Activated T-cell treated with anti-CD3 and anti-CD28 coated beads, Interleukin-2, amount 50 U/mL, for 4 hours (primary cell): ENCODE measurements around the gene KRTAP10-2. TPM values are rescaled to one million over a fixed set of nuclear protein-coding genes. Genes with fewer than 3 reads are reported as not detected.
"Not testable (repeated sequence)": the region's sequence is repeated elsewhere in the genome, so short reads cannot be mapped to it uniquely, and the experiment has no call there.

ENCODE experiments used
- ATAC-seq, 2 donors: fragments of 200-7000 bp; cut with Tn5 transposase; one replicate each; pipeline ENCODE4 v1.10.0; 2021
- DNase-seq: peaks from one replicate; pipeline ENCODE4 v3.0.0-alpha.2; 2020
- H3K27me3 Mint-ChIP-seq: one replicate; pipeline ENCODE4 v1.8.0; 2021; ENCODE audit warnings: low read depth, mixed read lengths
- H3K36me3 Mint-ChIP-seq: one replicate; pipeline ENCODE4 v1.8.0; 2022; ENCODE audit warnings: mixed read lengths; ENCODE audit not compliant: insufficient read depth
- H3K4me1 Mint-ChIP-seq: one replicate; pipeline ENCODE4 v1.8.0; 2021; ENCODE audit warnings: low read depth, mixed read lengths
- H3K4me3 Mint-ChIP-seq: one replicate; pipeline ENCODE4 v1.8.0; 2021; ENCODE audit warnings: mild to moderate bottlenecking, moderate library complexity, mixed read lengths
- H3K9me3 Mint-ChIP-seq: one replicate; pipeline ENCODE4 v1.8.0; 2021; ENCODE audit warnings: mixed read lengths
- total RNA-seq, 3 donors: library from RNA; stranded (reverse); gene quantifications; one replicate each; pipeline ENCODE4 v1.2.1, GENCODE V29; 2021

Gene KRTAP10-2
- total RNA-seq, 3 donors from 2014 or later: not detected

- DNase-seq (no peak), ATAC-seq (no peak)
- no peak overlapping the region for H3K4me3 Mint-ChIP-seq
- no peaks in the 10 kb centered on the region for H3K27me3 Mint-ChIP-seq
- H3K9me3 Mint-ChIP-seq: peaks cover 34% of the 10 kb centered on the region
- peaks cover 13% of the 10 kb centered on the region for H3K4me1 Mint-ChIP-seq
- no peaks in the 10 kb centered on the region for H3K36me3 Mint-ChIP-seq
Observed at GRCh38 chr21:44564886-44565598, 13.7 kb upstream of the KRTAP10-2 start.

GRCh38 chr21:44564099-44564498 is 12.8 kb upstream of the KRTAP10-2 start:
- no peak for ATAC-seq
- Mint-ChIP-seq H3K9me3 (peaks cover 38% of the 10 kb centered on the region), H3K36me3 (no peaks in the 10 kb centered on the region), H3K27me3 (no peaks in the 10 kb centered on the region), H3K4me1 (peaks cover 13% of the 10 kb centered on the region), H3K4me3 (no peak overlapping the region)
- DNase-seq: no peak

- H3K9me3 Mint-ChIP-seq: peaks cover 38% of the 10 kb centered on the region
- H3K27me3 Mint-ChIP-seq: no peaks in the 10 kb centered on the region
- no peaks in the 10 kb centered on the region for H3K4me1 Mint-ChIP-seq
- no peak within 1 kb of the TSS for H3K4me3 Mint-ChIP-seq
- no peaks in the 10 kb centered on the region for H3K36me3 Mint-ChIP-seq
- DNase-seq (no peak), ATAC-seq (no peak)
Observed at GRCh38 chr21:44558695-44559094, 7.4 kb upstream of the KRTAP10-2 start, which contains the start of gene KRTAP10-3. KRTAP10-3 (minus strand) TSS chr21:44558795; CDS start chr21:44558715, 80 bp downstream.

GRCh38 chr21:44558329-44558675 is 7.0 kb upstream of the KRTAP10-2 start:
- not testable (repeated sequence) for H3K27me3 Mint-ChIP-seq, DNase-seq, H3K4me3 Mint-ChIP-seq, ATAC-seq, H3K36me3 Mint-ChIP-seq, H3K4me1 Mint-ChIP-seq
- H3K9me3 Mint-ChIP-seq: peaks cover 40% of the 10 kb centered on the region

- Mint-ChIP-seq H3K4me1 (no peaks in the 10 kb centered on the region), H3K36me3 (peaks cover 3% of the 10 kb centered on the region), H3K27me3 (no peaks in the 10 kb centered on the region), H3K9me3 (peaks cover 38% of the 10 kb centered on the region), H3K4me3 (no peak overlapping the region)
- DNase-seq: no peak
- ATAC-seq: no peak
Observed at GRCh38 chr21:44557491-44558328, 6.4 kb upstream of the KRTAP10-2 start.

GRCh38 chr21:44556879-44557278 is 5.6 kb upstream of the KRTAP10-2 start:
- Mint-ChIP-seq H3K4me3 (no peak overlapping the region), H3K36me3 (peaks cover 3% of the 10 kb centered on the region), H3K27me3 (no peaks in the 10 kb centered on the region), H3K9me3 (peaks cover 30% of the 10 kb centered on the region), H3K4me1 (no peaks in the 10 kb centered on the region)
- no peak for ATAC-seq
- DNase-seq: no peak

- H3K4me3 Mint-ChIP-seq: no peak overlapping the region
- H3K4me1 Mint-ChIP-seq: no peaks in the 10 kb centered on the region
- H3K36me3 Mint-ChIP-seq: peaks cover 3% of the 10 kb centered on the region
- no peaks in the 10 kb centered on the region for H3K27me3 Mint-ChIP-seq
- no peak for DNase-seq
- peaks cover 14% of the 10 kb centered on the region for H3K9me3 Mint-ChIP-seq
- ATAC-seq: no peak
Observed at GRCh38 chr21:44555200-44555875, 4.0 kb upstream of the KRTAP10-2 start.

GRCh38 chr21:44552681-44553080 is 1.4 kb upstream of the KRTAP10-2 start:
- peaks cover 5% of the 10 kb centered on the region for H3K36me3 Mint-ChIP-seq
- DNase-seq: no peak
- H3K4me1 Mint-ChIP-seq: peaks cover 14% of the 10 kb centered on the region
- peaks cover 9% of the 10 kb centered on the region for H3K9me3 Mint-ChIP-seq
- no peak overlapping the region for H3K4me3 Mint-ChIP-seq
- no peak for ATAC-seq
- H3K27me3 Mint-ChIP-seq: no peaks in the 10 kb centered on the region

GRCh38 chr21:44552136-44552535 is 831 bp upstream of the KRTAP10-2 start:
- Mint-ChIP-seq H3K4me1 (peaks cover 20% of the 10 kb centered on the region), H3K9me3 (peaks cover 14% of the 10 kb centered on the region), H3K4me3 (no peak overlapping the region), H3K27me3 (no peaks in the 10 kb centered on the region), H3K36me3 (peaks cover 9% of the 10 kb centered on the region)
- no peak for ATAC-seq
- no peak for DNase-seq

GRCh38 chr21:44550807-44551206 is 498 bp downstream of the KRTAP10-2 start:
- no peaks in the 10 kb centered on the region for H3K27me3 Mint-ChIP-seq
- DNase-seq (no peak), ATAC-seq (no peak)
- H3K4me3 Mint-ChIP-seq: no peak overlapping the region
- peaks cover 23% of the 10 kb centered on the region for H3K4me1 Mint-ChIP-seq
- H3K36me3 Mint-ChIP-seq: peaks cover 16% of the 10 kb centered on the region
- H3K9me3 Mint-ChIP-seq: peaks cover 21% of the 10 kb centered on the region

GRCh38 chr21:44550285-44550684 is 1.0 kb downstream of the KRTAP10-2 start:
- DNase-seq, H3K4me3 Mint-ChIP-seq, H3K27me3 Mint-ChIP-seq, ATAC-seq: not testable (repeated sequence)
- peaks cover 23% of the 10 kb centered on the region for H3K4me1 Mint-ChIP-seq
- peaks cover 26% of the 10 kb centered on the region for H3K9me3 Mint-ChIP-seq
- H3K36me3 Mint-ChIP-seq: peaks cover 18% of the 10 kb centered on the region

GRCh38 chr21:44549525-44550211 is 1.6 kb downstream of the KRTAP10-2 start:
- Mint-ChIP-seq H3K9me3 (peaks cover 26% of the 10 kb centered on the region), H3K27me3 (no peaks in the 10 kb centered on the region), H3K4me1 (peaks cover 23% of the 10 kb centered on the region), H3K4me3 (no peak overlapping the region), H3K36me3 (peaks cover 19% of the 10 kb centered on the region)
- DNase-seq: no peak
- no peak for ATAC-seq

- H3K4me3 Mint-ChIP-seq: no peak overlapping the region
- ATAC-seq: no peak
- peaks cover 19% of the 10 kb centered on the region for H3K36me3 Mint-ChIP-seq
Observed at GRCh38 chr21:44548922-44549321, 2.4 kb downstream of the KRTAP10-2 start.

GRCh38 chr21:44548381-44548780 is 2.9 kb downstream of the KRTAP10-2 start:
- H3K4me3 Mint-ChIP-seq: no peak overlapping the region
- no peak for DNase-seq
- no peaks in the 10 kb centered on the region for H3K27me3 Mint-ChIP-seq
- peaks cover 23% of the 10 kb centered on the region for H3K9me3 Mint-ChIP-seq
- H3K36me3 Mint-ChIP-seq: peaks cover 19% of the 10 kb centered on the region
- H3K4me1 Mint-ChIP-seq: peaks cover 23% of the 10 kb centered on the region
- ATAC-seq: no peak

More at GRCh38 chr21:44548922-44549321, 2.4 kb downstream of the KRTAP10-2 start:
- no peaks in the 10 kb centered on the region for H3K27me3 Mint-ChIP-seq
- peaks cover 23% of the 10 kb centered on the region for H3K4me1 Mint-ChIP-seq
- H3K9me3 Mint-ChIP-seq: peaks cover 26% of the 10 kb centered on the region
- DNase-seq: no peak
